GM23248 (cell line): Measurements from ENCODE around the gene NAV2. TPM values are rescaled to one million over a fixed set of nuclear protein-coding genes. Genes with fewer than 3 reads are reported as not detected.

Experiments used
- DNase-seq: peaks from one replicate; pipeline ENCODE4 v3.0.0-alpha.2; 2015
- H2AFZ ChIP-seq: fragments of 200-600 bp; sonication (generic); 2 replicates; pipeline ENCODE4 v1.6.1; 2016; ENCODE audit warnings: antibody characterized with exemption
- H3F3A ChIP-seq: fragments of 200-600 bp; sonication (generic); 2 replicates; pipeline ENCODE4 v1.6.1; 2016; ENCODE audit warnings: mild to moderate bottlenecking, antibody characterized with exemption, mixed run types; ENCODE audit not compliant: insufficient read depth
- H3K27ac ChIP-seq: fragments of 200-600 bp; sonication (generic); 2 replicates; pipeline ENCODE4 v1.5.1; 2016; ENCODE audit warnings: mild to moderate bottlenecking
- H3K27me3 ChIP-seq: fragments of 200-600 bp; sonication (generic); replicated peaks from 2 replicates; pipeline ENCODE4 v1.6.1; 2016; ENCODE audit warnings: mild to moderate bottlenecking; ENCODE audit not compliant: insufficient read depth
- H3K36me3 ChIP-seq: fragments of 200-600 bp; sonication (generic); 2 replicates; pipeline ENCODE4 v1.6.1; 2016; ENCODE audit warnings: low read depth, mild to moderate bottlenecking
- H3K4me1 ChIP-seq: fragments of 200-600 bp; sonication (generic); 2 replicates; pipeline ENCODE4 v1.6.1; 2016; ENCODE audit warnings: mild to moderate bottlenecking; ENCODE audit not compliant: insufficient read depth
- H3K4me2 ChIP-seq: fragments of 200-600 bp; sonication (generic); one replicate; pipeline ENCODE4 v1.6.1; 2016; ENCODE audit warnings: mild to moderate bottlenecking; ENCODE audit not compliant: unreplicated experiment
- H3K4me3 ChIP-seq: fragments of 200-600 bp; sonication (generic); 2 replicates; pipeline ENCODE4 v1.5.1; 2016; ENCODE audit warnings: mild to moderate bottlenecking
- H3K79me2 ChIP-seq: fragments of 200-600 bp; sonication (generic); 2 replicates; pipeline ENCODE4 v1.6.1; 2016; ENCODE audit warnings: mild to moderate bottlenecking; ENCODE audit not compliant: insufficient read depth
- H3K9ac ChIP-seq: fragments of 200-600 bp; sonication (generic); 2 replicates; pipeline ENCODE4 v1.6.1; 2016; ENCODE audit warnings: mild to moderate bottlenecking
- H3K9me2 ChIP-seq: fragments of 200-600 bp; sonication (generic); 2 replicates; pipeline ENCODE4 v1.6.1; 2016; ENCODE audit warnings: mixed run types, mild to moderate bottlenecking, moderate library complexity; ENCODE audit not compliant: insufficient read depth
- H3K9me3 ChIP-seq: fragments of 200-600 bp; sonication (generic); one replicate; pipeline ENCODE4 v1.6.1; 2017; ENCODE audit warnings: low read depth
- H4K20me1 ChIP-seq: fragments of 200-600 bp; sonication (generic); 2 replicates; pipeline ENCODE4 v1.6.0; 2016; ENCODE audit not compliant: insufficient read depth
- EZH2 ChIP-seq: fragments of 200-600 bp; sonication (generic); IDR thresholded peaks from 2 replicates; pipeline ENCODE4 v1.6.1; 2018; ENCODE audit warnings: antibody characterized with exemption, mild to moderate bottlenecking; ENCODE audit not compliant: insufficient read depth, poor library complexity, severe bottlenecking
- EZH2phosphoT487 ChIP-seq: fragments of 200-600 bp; sonication (generic); IDR thresholded peaks from 2 replicates; pipeline ENCODE4 v1.6.1; 2018; ENCODE audit warnings: antibody characterized with exemption, moderate library complexity, mild to moderate bottlenecking, low read depth; ENCODE audit not compliant: insufficient read depth
- WGBS, 2 experiments: methylation state at CpG; one replicate each; pipeline ENCODE4 v1.1.6; 2015 to 2017; ENCODE audit warnings: low lambda C conversion rate in 2 of 2, low coverage in 1 of 2; ENCODE audit errors: missing lambda C conversion rate in 2 of 2; 5-methylcytosine and 5-hydroxymethylcytosine counted together
- in situ Hi-C: fragments of 300-500 bp; cut with MboI; formaldehyde crosslinking; loops from 2 replicates; pipeline ENCODE4 v1.15.0; 2020
- polyA plus RNA-seq: library from polyadenylated mRNA; unstranded; fragments of >200 nt; fragmentation: Nextera tagmentation; extraction: Ambion mirVana; gene quantifications from 2 replicates; pipeline ENCODE4 v1.2.1, GENCODE V29; 2016
- total RNA-seq: library from RNA; depleted of rRNA; stranded (reverse); fragments of >200 nt; shearing (Covaris generic); gene quantifications from 2 replicates; pipeline ENCODE4 v1.2.3, GENCODE V29; 2014

The NAV2 gene
- total and polyA plus RNA-seq, 2 experiments from 2014 or later, result 5.7 to 11.9 TPM

- Histone ChIP-seq H3K9ac (no peak overlapping the region), H3K36me3 (peaks cover 18% of the 10 kb centered on the region), H3K79me2 (no peaks in the 10 kb centered on the region), H3K27me3 (no peaks in the 10 kb centered on the region), H3K9me2 (no peaks in the 10 kb centered on the region), H3K27ac (peak overlapping the region; percentile 48), H3K4me3 (no peak overlapping the region), H3K4me2 (no peak overlapping the region), H3K4me1 (peaks cover 32% of the 10 kb centered on the region), H4K20me1 (no peaks in the 10 kb centered on the region; the same call in 1 of the 2 replicates), H3F3A (peaks cover 40% of the 10 kb centered on the region), H3K9me3 (no peaks in the 10 kb centered on the region), H2AFZ (no peak overlapping the region)
- DNase-seq, result peak; percentile 78
- in situ Hi-C loops, result no loop called here
- no peak for TF ChIP-seq EZH2phosphoT487
- no peak for TF ChIP-seq EZH2
- 79 to 85% methylated on average over 10 of the region's 10 CpGs for WGBS, 2 experiments
These were observed 402.0 kb downstream of the NAV2 start for GRCh38 chr11:20114588-20114987.

GRCh38 chr11:20116825-20117224, 404.2 kb downstream of the NAV2 start:
- in situ Hi-C loops, result no loop called here
- no peaks in the 10 kb centered on the region for H3K9me3 ChIP-seq
- H3F3A ChIP-seq, result peaks cover 24% of the 10 kb centered on the region
- no peak overlapping the region for H3K4me2 ChIP-seq
- H3K4me3 ChIP-seq, result no peak overlapping the region
- TF ChIP-seq EZH2phosphoT487 (no peak), EZH2 (no peak)
- no peaks in the 10 kb centered on the region for H3K9me2 ChIP-seq
- H3K79me2 ChIP-seq, result no peaks in the 10 kb centered on the region
- no peak overlapping the region for H3K27ac ChIP-seq
- H2AFZ ChIP-seq, result no peak overlapping the region
- no peak overlapping the region for H3K9ac ChIP-seq
- H3K4me1 ChIP-seq, result peaks cover 13% of the 10 kb centered on the region
- H3K36me3 ChIP-seq, result peaks cover 18% of the 10 kb centered on the region
- H4K20me1 ChIP-seq, result no peaks in the 10 kb centered on the region
- 0% methylated on average over 1 of the region's 1 CpG for WGBS, 2 experiments
- DNase-seq, result no peak
- H3K27me3 ChIP-seq, result no peaks in the 10 kb centered on the region

GRCh38 chr11:20117291-20117690, 404.7 kb downstream of the NAV2 start:
- Histone ChIP-seq H3K36me3 (peaks cover 18% of the 10 kb centered on the region), H4K20me1 (no peaks in the 10 kb centered on the region), H3K27ac (no peak overlapping the region), H2AFZ (no peak overlapping the region), H3K4me1 (peaks cover 10% of the 10 kb centered on the region), H3K4me2 (no peak overlapping the region), H3F3A (peaks cover 22% of the 10 kb centered on the region), H3K9me2 (no peaks in the 10 kb centered on the region), H3K9ac (no peak overlapping the region), H3K27me3 (no peaks in the 10 kb centered on the region), H3K79me2 (no peaks in the 10 kb centered on the region), H3K9me3 (no peaks in the 10 kb centered on the region), H3K4me3 (no peak overlapping the region)
- 76 to 81% methylated on average over 5 of the region's 5 CpGs for WGBS, 2 experiments
- TF ChIP-seq EZH2phosphoT487 (no peak), EZH2 (no peak)
- no peak for DNase-seq
- in situ Hi-C loops, result no loop called here

GRCh38 chr11:20118209-20118608, 405.6 kb downstream of the NAV2 start:
- no peaks in the 10 kb centered on the region for H3K27me3 ChIP-seq
- no peak overlapping the region for H3K9ac ChIP-seq
- TF ChIP-seq EZH2phosphoT487 (no peak), EZH2 (no peak)
- no peaks in the 10 kb centered on the region for H3K9me2 ChIP-seq
- no peaks in the 10 kb centered on the region for H3K9me3 ChIP-seq
- no peak overlapping the region for H2AFZ ChIP-seq
- no peak overlapping the region for H3K4me3 ChIP-seq
- in situ Hi-C loops, result no loop called here
- 0 out of 2 replicates have a peak, but pooled peaks cover 3% of the 10 kb centered on the region for H3K4me1 ChIP-seq
- H3F3A ChIP-seq, result peaks cover 19% of the 10 kb centered on the region
- peaks cover 18% of the 10 kb centered on the region for H3K36me3 ChIP-seq
- no peaks in the 10 kb centered on the region for H4K20me1 ChIP-seq
- no peaks in the 10 kb centered on the region for H3K79me2 ChIP-seq
- no peak overlapping the region for H3K4me2 ChIP-seq
- WGBS, 2 experiments, result 96 to 97% methylated on average over 15 of the region's 15 CpGs
- H3K27ac ChIP-seq, result no peak overlapping the region
- DNase-seq, result no peak

- no peak for TF ChIP-seq EZH2phosphoT487
- no peak for TF ChIP-seq EZH2
These were observed 406.7 kb downstream of the NAV2 start for GRCh38 chr11:20119315-20119714.

More at GRCh38 chr11:20119315-20119714, 406.7 kb downstream of the NAV2 start:
- Histone ChIP-seq H3K9me3 (no peaks in the 10 kb centered on the region), H3K27ac (no peak overlapping the region), H3K4me3 (no peak overlapping the region), H3K4me1 (0 out of 2 replicates have a peak, but pooled peaks cover 3% of the 10 kb centered on the region), H3K4me2 (no peak overlapping the region), H4K20me1 (no peaks in the 10 kb centered on the region), H3K9ac (no peak overlapping the region), H3K79me2 (no peaks in the 10 kb centered on the region), H3K9me2 (no peaks in the 10 kb centered on the region), H3F3A (peaks cover 17% of the 10 kb centered on the region; the same call in 1 of the 2 replicates), H3K27me3 (no peaks in the 10 kb centered on the region), H2AFZ (no peak overlapping the region), H3K36me3 (peaks cover 18% of the 10 kb centered on the region)
- in situ Hi-C loops, result no loop called here
- WGBS, 2 experiments, result 98% methylated on average over 12 of the region's 12 CpGs
- DNase-seq, result no peak
